ENCODE measurements around the gene C2. TPM values are rescaled to one million over a fixed set of nuclear protein-coding genes. Genes with fewer than 3 reads are reported as not detected.
"Not testable (repeated sequence)": the region's sequence is repeated elsewhere in the genome, so short reads cannot be mapped to it uniquely, and the experiment has no call there.

Gene C2
- total RNA-seq, 3 donors from 2014 or later = 5.5 to 33.7 (median 17.9) TPM

GRCh38 chr6:31971993-31972708, 44.6 kb downstream of the C2 start, which contains the start of gene DXO:
Gene DXO (minus strand): TSS chr6:31972138. CDS start chr6:31971675, 463 bp downstream.
- intact Hi-C loops (cut with DNase I, micrococcal nuclease) = no loop called here
- TF ChIP-seq CTCF (IDR thresholded peaks at IDR 0.05) = no peak
- Histone ChIP-seq H3K9me3 (no peaks in the 10 kb centered on the region), H3K4me1 (ENCODE audit: low read depth) (peaks cover 17% of the 10 kb centered on the region), H3K36me3 (ENCODE audit: low read depth) (peaks cover 2% of the 10 kb centered on the region), H3K4me3 (peak within 1 kb of the TSS; percentile 76)
- DNase-seq (peak; percentile 94 to 98 (median 98)), ATAC-seq (peak; percentile 95)

GRCh38 chr6:31972709-31973350, 45.3 kb downstream of the C2 start:
- DNase-seq (no peak), ATAC-seq (no peak)
- Histone ChIP-seq H3K36me3 (ENCODE audit: low read depth) (peaks cover 2% of the 10 kb centered on the region), H3K4me1 (ENCODE audit: low read depth) (peaks cover 17% of the 10 kb centered on the region), H3K9me3 (no peaks in the 10 kb centered on the region), H3K4me3 (peak overlapping the region; percentile 76)
- no peak for TF ChIP-seq CTCF (IDR thresholded peaks at IDR 0.05)
- intact Hi-C loops (cut with DNase I, micrococcal nuclease) = no loop called here

GRCh38 chr6:31976065-31976464, 48.5 kb downstream of the C2 start:
- intact Hi-C loops (cut with DNase I, micrococcal nuclease); H3K9me3 ChIP-seq; H3K4me3 ChIP-seq; DNase-seq; H3K36me3 ChIP-seq (ENCODE audit: low read depth); ATAC-seq: not testable (repeated sequence)
- peaks cover 13% of the 10 kb centered on the region for H3K4me1 ChIP-seq (ENCODE audit: low read depth)

- no peak for ATAC-seq
- Histone ChIP-seq H3K9me3 (no peaks in the 10 kb centered on the region), H3K36me3 (ENCODE audit: low read depth) (no peaks in the 10 kb centered on the region), H3K4me1 (ENCODE audit: low read depth) (peaks cover 4% of the 10 kb centered on the region), H3K4me3 (no peak overlapping the region)
- no peak for DNase-seq
- no peak for TF ChIP-seq CTCF (IDR thresholded peaks at IDR 0.05)
- intact Hi-C loops (cut with DNase I, micrococcal nuclease) = no loop called here
Measured at GRCh38 chr6:31977816-31978431, 50.4 kb downstream of the C2 start.

- Histone ChIP-seq H3K36me3 (ENCODE audit: low read depth) (no peaks in the 10 kb centered on the region), H3K4me3 (no peak overlapping the region), H3K9me3 (no peaks in the 10 kb centered on the region), H3K4me1 (ENCODE audit: low read depth) (no peaks in the 10 kb centered on the region)
- intact Hi-C loops (cut with DNase I, micrococcal nuclease) = no loop called here
- DNase-seq (peak in 1 of 3 donors; percentile 3), ATAC-seq (no peak)
- no peak for TF ChIP-seq CTCF (IDR thresholded peaks at IDR 0.05)
Measured at GRCh38 chr6:31978831-31979230, 51.3 kb downstream of the C2 start.
